Placental pericyte (primary cell): ENCODE results near the gene CHRD. TPM values are rescaled to one million over a fixed set of nuclear protein-coding genes. Genes with fewer than 3 reads are reported as not detected.

Experiments used
- total RNA-seq: library from RNA; depleted of rRNA; stranded (reverse); fragments of >200 nt; gene quantifications from 2 replicates; pipeline ENCODE4 v1.2.3, GENCODE V29; 2012

The CHRD gene
- under 0.01 and 0.29 TPM in 2 replicates for total RNA-seq

GRCh38 chr3:184379358-184380184 lies at the start of gene CHRD:
TSS of gene CHRD (plus strand) at chr3:184380054. CDS start at chr3:184380319, 265 bp downstream.

GRCh38 chr3:184337399-184337714 lies 42.5 kb upstream of the CHRD start, which contains the start of gene FAM131A:
TSS of gene FAM131A (plus strand) at chr3:184337600. CDS start at chr3:184337631, 31 bp downstream.

GRCh38 chr3:184361532-184361931 lies 18.3 kb upstream of the CHRD start, which contains the start of the genes CLCN2 and POLR2H:
TSS of gene CLCN2 (minus strand) at chr3:184361605. CDS start at chr3:184361479, 126 bp downstream.
TSS of gene POLR2H (plus strand) at chr3:184361710. CDS start at chr3:184363493, 1,783 bp downstream.

GRCh38 chr3:184377882-184378445 lies 1.9 kb upstream of the CHRD start, which contains the start of gene THPO:
TSS of gene THPO (minus strand) at chr3:184378207. CDS start at chr3:184376259, 1,948 bp downstream.

Other genes with a start within 250 kb of the CHRD start
- gene EIF2B5, start 244.7 kb upstream of the CHRD start, total RNA-seq = 26.0 and 39.7 TPM in 2 replicates
- gene DVL3, start 224.7 kb upstream of the CHRD start, total RNA-seq = 58.4 and 68.9 TPM in 2 replicates
- 435 and 453 TPM in 2 replicates for gene AP2M1, start 205.2 kb upstream of the CHRD start, total RNA-seq
- 45.5 and 56.7 TPM in 2 replicates for gene ABCF3, start 193.9 kb upstream of the CHRD start, total RNA-seq
- not detected in 2 replicates for gene VWA5B2, start 150.5 kb upstream of the CHRD start, total RNA-seq
- gene ALG3, start 131.1 kb upstream of the CHRD start, total RNA-seq = 51.4 and 53.7 TPM in 2 replicates
- gene EEF1AKMT4, start 130.4 kb upstream of the CHRD start, total RNA-seq = 4.2 and 6.3 TPM in 2 replicates
- gene CAMK2N2, start 118.5 kb upstream of the CHRD start, total RNA-seq = 0.14 and 0.22 TPM in 2 replicates
- not detected in 2 replicates for gene ECE2, start 104.0 kb upstream of the CHRD start, total RNA-seq
- gene PSMD2, start 80.8 kb upstream of the CHRD start, total RNA-seq = 330 and 915 TPM in 2 replicates
- 351 and 464 TPM in 2 replicates for gene EIF4G1, start 65.4 kb upstream of the CHRD start, total RNA-seq
- gene FAM131A, start 42.5 kb upstream of the CHRD start, total RNA-seq = 7.4 and 23.3 TPM in 2 replicates
- gene CLCN2, start 18.4 kb upstream of the CHRD start, total RNA-seq = 2.8 and 8.7 TPM in 2 replicates
- 61.1 and 74.4 TPM in 2 replicates for gene POLR2H, start 18.3 kb upstream of the CHRD start, total RNA-seq
- gene THPO, start 1.8 kb upstream of the CHRD start, total RNA-seq = 0.14 TPM in 1 of 2 replicates, not detected in the other
- 1.1 and 2.6 TPM in 2 replicates for gene EPHB3, start 181.7 kb downstream of the CHRD start, total RNA-seq